ENCODE data around the gene SLC15A2. TPM values are rescaled to one million over a fixed set of nuclear protein-coding genes. Genes with fewer than 3 reads are reported as not detected.

Gene SLC15A2
- total RNA-seq, 4 donors from 2014 or later, result 0.76 to 2.3 (median 1.4) TPM

DNA sequence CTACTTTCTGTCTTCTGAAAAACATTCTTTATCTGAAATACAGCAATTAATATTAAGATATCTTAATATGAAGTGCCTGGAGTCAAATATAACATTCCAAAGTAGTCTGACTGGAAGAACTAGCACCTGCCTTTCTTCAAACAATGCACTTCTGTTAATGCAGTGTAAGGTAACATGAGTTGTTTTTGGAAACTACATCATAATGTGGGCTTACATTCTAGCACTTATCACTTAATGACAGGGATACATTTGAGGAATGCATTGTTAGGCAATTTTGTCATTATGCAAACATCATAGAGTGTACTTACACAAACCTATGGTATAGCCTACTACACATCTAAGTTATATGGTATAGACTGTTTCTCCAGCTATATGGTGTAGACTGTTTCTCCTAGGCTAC lies 49.2 kb downstream of the SLC15A2 start:
- no peak overlapping the region for H3K27ac ChIP-seq
- H3K9me3 ChIP-seq, result no peaks in the 10 kb centered on the region
- TF ChIP-seq POLR2AphosphoS5 (IDR thresholded peaks at IDR 0.05) (no peak), POLR2A (IDR thresholded peaks at IDR 0.05) (no peak), EP300 (IDR thresholded peaks at IDR 0.05) (no peak)
- TF ChIP-seq, protein P1, sequence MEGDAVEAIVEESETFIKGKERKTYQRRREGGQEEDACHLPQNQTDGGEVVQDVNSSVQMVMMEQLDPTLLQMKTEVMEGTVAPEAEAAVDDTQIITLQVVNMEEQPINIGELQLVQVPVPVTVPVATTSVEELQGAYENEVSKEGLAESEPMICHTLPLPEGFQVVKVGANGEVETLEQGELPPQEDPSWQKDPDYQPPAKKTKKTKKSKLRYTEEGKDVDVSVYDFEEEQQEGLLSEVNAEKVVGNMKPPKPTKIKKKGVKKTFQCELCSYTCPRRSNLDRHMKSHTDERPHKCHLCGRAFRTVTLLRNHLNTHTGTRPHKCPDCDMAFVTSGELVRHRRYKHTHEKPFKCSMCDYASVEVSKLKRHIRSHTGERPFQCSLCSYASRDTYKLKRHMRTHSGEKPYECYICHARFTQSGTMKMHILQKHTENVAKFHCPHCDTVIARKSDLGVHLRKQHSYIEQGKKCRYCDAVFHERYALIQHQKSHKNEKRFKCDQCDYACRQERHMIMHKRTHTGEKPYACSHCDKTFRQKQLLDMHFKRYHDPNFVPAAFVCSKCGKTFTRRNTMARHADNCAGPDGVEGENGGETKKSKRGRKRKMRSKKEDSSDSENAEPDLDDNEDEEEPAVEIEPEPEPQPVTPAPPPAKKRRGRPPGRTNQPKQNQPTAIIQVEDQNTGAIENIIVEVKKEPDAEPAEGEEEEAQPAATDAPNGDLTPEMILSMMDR (IDR thresholded peaks at IDR 0.05), result no peak
- DNase-seq (ENCODE audit: low spot score in 2 of 2), result no peak
- H3K27me3 ChIP-seq, result no peaks in the 10 kb centered on the region
- H3K36me3 ChIP-seq, result no peaks in the 10 kb centered on the region
- no peak overlapping the region for H3K4me3 ChIP-seq
- H3K4me1 ChIP-seq, result peaks cover 7% of the 10 kb centered on the region

DNA sequence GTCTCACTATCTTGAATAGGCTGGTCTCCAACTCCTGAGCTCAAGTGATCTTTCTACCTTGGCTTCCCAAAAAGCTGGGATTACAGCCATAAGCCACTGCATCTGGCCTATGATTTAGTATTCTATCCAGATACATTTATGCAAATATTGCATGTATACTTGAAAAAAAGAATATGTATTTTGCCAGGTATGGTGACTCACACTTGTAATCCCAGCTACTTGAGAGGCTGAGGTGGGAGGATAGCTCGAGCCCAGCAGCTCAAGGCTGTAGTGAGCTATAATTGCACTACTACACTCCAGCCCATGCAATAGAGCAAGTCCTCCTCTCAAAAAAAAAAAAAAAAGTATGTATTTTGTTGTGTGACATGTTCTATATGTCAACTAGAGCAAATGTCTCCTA lies 54.4 kb downstream of the SLC15A2 start:
- WGBS, result 63% methylated on average over 1 of the region's 1 CpG
- Histone ChIP-seq H3K4me3 (no peak overlapping the region), H3K36me3 (no peaks in the 10 kb centered on the region), H3K27me3 (no peaks in the 10 kb centered on the region), H3K27ac (no peak overlapping the region), H3K9me3 (peaks cover 9% of the 10 kb centered on the region), H3K4me1 (no peaks in the 10 kb centered on the region)
- TF ChIP-seq EP300 (IDR thresholded peaks at IDR 0.05) (no peak), POLR2AphosphoS5 (IDR thresholded peaks at IDR 0.05) (no peak), POLR2A (IDR thresholded peaks at IDR 0.05) (no peak)
- TF ChIP-seq, protein P1 (IDR thresholded peaks at IDR 0.05), result no peak
- no peak for DNase-seq (ENCODE audit: low spot score in 2 of 2)

DNA sequence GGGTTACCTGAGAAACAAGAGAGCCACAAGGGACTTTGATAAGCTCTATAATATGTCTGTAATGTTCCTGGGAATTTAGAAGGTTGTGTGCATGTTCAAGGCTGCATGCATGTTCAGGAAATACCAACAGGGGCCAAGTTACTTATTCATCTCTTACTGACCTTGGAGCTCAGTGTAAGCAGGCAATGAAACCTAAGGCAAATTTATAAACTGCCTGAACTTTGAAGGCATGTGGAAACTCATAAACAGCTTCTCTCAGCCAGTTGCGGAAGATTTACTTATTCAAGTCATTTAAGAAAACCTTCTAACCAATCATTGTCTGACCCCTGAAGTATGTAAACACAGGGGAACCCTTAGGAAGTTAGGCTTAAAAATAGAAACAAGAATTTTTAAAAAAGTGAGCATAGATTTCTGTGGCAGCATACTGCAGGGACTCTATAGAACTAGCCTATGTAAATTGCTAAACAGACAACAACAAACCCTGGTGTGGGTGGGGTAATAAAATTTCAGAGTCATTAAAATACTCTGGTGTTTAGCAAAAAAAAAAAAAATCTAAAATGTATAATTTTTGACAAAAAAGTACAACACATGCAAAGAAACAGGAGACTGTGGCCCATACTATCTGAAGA lies 57.2 kb downstream of the SLC15A2 start:
- Histone ChIP-seq H3K27me3 (no peaks in the 10 kb centered on the region), H3K4me1 (no peaks in the 10 kb centered on the region), H3K4me3 (no peak overlapping the region), H3K36me3 (no peaks in the 10 kb centered on the region), H3K27ac (no peak overlapping the region), H3K9me3 (peaks cover 9% of the 10 kb centered on the region)
- 0% methylated on average over 1 of the region's 1 CpG for WGBS
- no peak for TF ChIP-seq EP300 (IDR thresholded peaks at IDR 0.05)
- no peak for TF ChIP-seq POLR2AphosphoS5 (IDR thresholded peaks at IDR 0.05)
- TF ChIP-seq, protein P1 (IDR thresholded peaks at IDR 0.05), result no peak
- TF ChIP-seq POLR2A (IDR thresholded peaks at IDR 0.05), result no peak
- DNase-seq (ENCODE audit: low spot score in 2 of 2), result no peak

DNA sequence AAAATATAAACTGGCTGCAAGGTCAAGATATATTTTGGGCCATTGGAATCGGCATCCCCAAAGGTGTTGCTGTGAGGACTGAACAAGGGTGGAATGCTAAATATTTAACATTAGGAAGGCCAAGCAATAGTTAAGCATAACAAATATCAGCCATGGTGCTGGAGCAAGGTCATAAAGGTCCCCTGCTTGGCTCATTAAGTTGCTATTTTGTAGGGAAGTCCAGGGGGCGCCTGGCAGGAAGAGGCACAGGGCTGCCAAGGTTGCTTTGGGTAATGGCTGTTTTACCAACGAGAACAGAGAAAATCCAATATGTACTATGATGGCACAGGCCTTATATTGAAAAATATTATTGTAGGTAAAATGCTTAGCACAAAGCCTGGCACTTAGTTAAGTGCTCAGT lies 62.2 kb downstream of the SLC15A2 start:
- DNase-seq (ENCODE audit: low spot score in 2 of 2), result no peak
- TF ChIP-seq, protein P1 (IDR thresholded peaks at IDR 0.05), result no peak
- TF ChIP-seq EP300 (IDR thresholded peaks at IDR 0.05) (no peak), POLR2A (IDR thresholded peaks at IDR 0.05) (no peak)
- WGBS, result 83% methylated on average over 3 of the region's 3 CpGs
- Histone ChIP-seq H3K9me3 (peaks cover 9% of the 10 kb centered on the region), H3K4me3 (no peak overlapping the region), H3K27ac (no peak overlapping the region), H3K4me1 (no peaks in the 10 kb centered on the region), H3K36me3 (no peaks in the 10 kb centered on the region), H3K27me3 (no peaks in the 10 kb centered on the region)

DNA sequence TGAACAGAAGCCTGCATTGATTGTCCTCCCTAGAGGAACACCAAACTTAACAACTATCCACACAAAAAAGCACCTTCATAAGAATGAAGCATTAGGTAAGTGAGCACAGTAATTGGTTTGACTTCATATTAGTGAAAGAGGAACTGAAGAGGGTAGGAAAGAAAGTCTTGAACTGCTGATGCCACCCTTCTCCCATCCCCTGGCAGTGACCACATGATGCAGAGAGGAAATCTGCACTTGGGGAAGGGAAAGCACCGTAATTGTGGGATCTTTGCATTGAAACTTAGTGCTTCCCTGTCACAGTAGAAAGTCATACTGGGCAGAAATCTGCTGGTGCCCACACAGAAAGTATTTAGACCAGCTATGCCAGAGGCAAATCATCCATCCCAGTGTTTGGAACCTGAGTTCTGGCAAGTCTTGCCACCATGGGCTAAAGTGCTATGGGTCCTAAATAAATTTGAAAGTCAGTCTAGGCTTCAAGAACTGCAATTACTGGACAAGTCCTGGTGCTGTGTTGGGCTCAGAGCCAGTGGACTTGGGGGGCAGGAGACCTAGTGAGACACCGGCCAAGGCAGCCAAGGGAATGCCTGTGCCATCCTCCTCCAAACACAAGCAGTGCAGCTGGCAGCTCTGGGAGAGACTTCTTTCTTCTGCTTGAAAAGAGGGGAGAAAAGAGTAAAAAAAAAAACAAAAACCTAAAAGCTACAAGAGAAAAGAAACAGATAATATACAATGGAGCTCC lies 63.6 kb downstream of the SLC15A2 start:
- TF ChIP-seq, protein P1 (IDR thresholded peaks at IDR 0.05), result no peak
- no peak for TF ChIP-seq POLR2AphosphoS5 (IDR thresholded peaks at IDR 0.05)
- no peak for TF ChIP-seq POLR2A (IDR thresholded peaks at IDR 0.05)
- no peak for TF ChIP-seq EP300 (IDR thresholded peaks at IDR 0.05)
- no peak for DNase-seq (ENCODE audit: low spot score in 2 of 2)

More for the DNA sequence above, 63.6 kb downstream of the SLC15A2 start:
- Histone ChIP-seq H3K36me3 (no peaks in the 10 kb centered on the region), H3K27me3 (no peaks in the 10 kb centered on the region), H3K4me3 (no peak overlapping the region), H3K9me3 (peaks cover 1% of the 10 kb centered on the region), H3K27ac (no peak overlapping the region), H3K4me1 (no peaks in the 10 kb centered on the region)
- WGBS, result 87% methylated on average over 2 of the region's 2 CpGs
